Measurements from ENCODE around the gene MAB21L3.

Gene MAB21L3

GRCh38 chr1:116130356-116130755 is 19.2 kb downstream of the MAB21L3 start:
- Histone ChIP-seq H2AK5ac (ENCODE audit: low read length, severe bottlenecking) (no peak overlapping the region), H3K27ac (ENCODE audit: low read length, poor library complexity, severe bottlenecking) (no peak overlapping the region), H3K14ac (ENCODE audit: low read length in 2 of 2) (no peak overlapping the region), H3K23ac (ENCODE audit: low read length in 2 of 2) (no peak overlapping the region), H3K79me1 (replicated peaks; ENCODE audit: low read length, poor library complexity, severe bottlenecking) (no peaks in the 10 kb centered on the region), H2BK12ac (ENCODE audit: low read length in 2 of 2) (no peak overlapping the region), H3K36me3 (ENCODE audit: control insufficient read depth in 1 of 2, insufficient read depth in 2 of 2, low read depth in 1 of 2, low read length in 2 of 2) (no peaks in the 10 kb centered on the region), H3K27me3 (ENCODE audit: control insufficient read depth in 1 of 2, insufficient read depth in 1 of 2, low read length in 2 of 2) (peaks cover 0 to 26% of the 10 kb centered on the region in 2 experiments), H3K9ac (ENCODE audit: low read length) (no peak overlapping the region), H3K9me3 (ENCODE audit: control insufficient read depth, low read length) (no peaks in the 10 kb centered on the region), H2BK120ac (ENCODE audit: low read depth, low read length) (no peak overlapping the region), H3K4me1 (ENCODE audit: control insufficient read depth, insufficient read depth, low read depth, low read length) (peaks cover 9% of the 10 kb centered on the region), H2BK15ac (ENCODE audit: low read depth, poor library complexity, severe bottlenecking) (no peak overlapping the region), H4K8ac (ENCODE audit: low read length) (no peak overlapping the region), H3K4me2 (ENCODE audit: low read length, poor library complexity, severe bottlenecking) (no peak overlapping the region), H2AFZ (ENCODE audit: low read depth, low read length) (no peak overlapping the region), H4K91ac (ENCODE audit: low read length) (no peak overlapping the region), H2BK5ac (ENCODE audit: low read depth, low read length, poor library complexity, severe bottlenecking) (no peak overlapping the region), H3K4me3 (ENCODE audit: insufficient read depth in 1 of 2, low read depth in 1 of 2, low read length in 2 of 2) (no peak overlapping the region), H3K4ac (ENCODE audit: low read depth in 1 of 2, low read length in 2 of 2) (no peak overlapping the region), H3K18ac (ENCODE audit: low read depth in 1 of 2, low read length in 2 of 2) (no peak overlapping the region)
- DNase-seq = no peak

GRCh38 chr1:116131170-116131569 is 20.0 kb downstream of the MAB21L3 start:
- H3K36me3 ChIP-seq (ENCODE audit: control insufficient read depth in 1 of 2, insufficient read depth in 2 of 2, low read depth in 1 of 2, low read length in 2 of 2) = no peaks in the 10 kb centered on the region
- no peak overlapping the region for H2AK5ac ChIP-seq (ENCODE audit: low read length, severe bottlenecking)
- no peak overlapping the region for H2AFZ ChIP-seq (ENCODE audit: low read depth, low read length)
- no peak overlapping the region for H3K9ac ChIP-seq (ENCODE audit: low read length)
- WGBS = 89% methylated on average over 4 of the region's 4 CpGs
- peaks cover 9% of the 10 kb centered on the region for H3K4me1 ChIP-seq (ENCODE audit: control insufficient read depth, insufficient read depth, low read depth, low read length)
- H3K27ac ChIP-seq (ENCODE audit: low read length, poor library complexity, severe bottlenecking) = no peak overlapping the region
- H3K18ac ChIP-seq (ENCODE audit: low read depth in 1 of 2, low read length in 2 of 2) = no peak overlapping the region
- H3K4me3 ChIP-seq (ENCODE audit: insufficient read depth in 1 of 2, low read depth in 1 of 2, low read length in 2 of 2) = no peak overlapping the region
- no peak overlapping the region for H2BK15ac ChIP-seq (ENCODE audit: low read depth, poor library complexity, severe bottlenecking)
- H3K79me1 ChIP-seq (replicated peaks; ENCODE audit: low read length, poor library complexity, severe bottlenecking) = no peaks in the 10 kb centered on the region
- peaks cover 0 to 26% of the 10 kb centered on the region in 2 experiments for H3K27me3 ChIP-seq (ENCODE audit: control insufficient read depth in 1 of 2, insufficient read depth in 1 of 2, low read length in 2 of 2)
- H4K8ac ChIP-seq (ENCODE audit: low read length) = no peak overlapping the region
- H3K23ac ChIP-seq (ENCODE audit: low read length in 2 of 2) = no peak overlapping the region
- no peak overlapping the region for H4K91ac ChIP-seq (ENCODE audit: low read length)
- DNase-seq = no peak
- no peak overlapping the region for H2BK12ac ChIP-seq (ENCODE audit: low read length in 2 of 2)
- H3K4me2 ChIP-seq (ENCODE audit: low read length, poor library complexity, severe bottlenecking) = no peak overlapping the region
- no peak overlapping the region for H2BK5ac ChIP-seq (ENCODE audit: low read depth, low read length, poor library complexity, severe bottlenecking)
- no peak overlapping the region for H3K4ac ChIP-seq (ENCODE audit: low read depth in 1 of 2, low read length in 2 of 2)
- H3K9me3 ChIP-seq (ENCODE audit: control insufficient read depth, low read length) = no peaks in the 10 kb centered on the region
- no peak overlapping the region for H2BK120ac ChIP-seq (ENCODE audit: low read depth, low read length)
- H3K14ac ChIP-seq (ENCODE audit: low read length in 2 of 2) = no peak overlapping the region

- Histone ChIP-seq H3K27ac (ENCODE audit: low read length, poor library complexity, severe bottlenecking) (no peak overlapping the region), H3K18ac (ENCODE audit: low read depth in 1 of 2, low read length in 2 of 2) (no peak overlapping the region), H3K36me3 (ENCODE audit: control insufficient read depth in 1 of 2, insufficient read depth in 2 of 2, low read depth in 1 of 2, low read length in 2 of 2) (no peaks in the 10 kb centered on the region), H2BK120ac (ENCODE audit: low read depth, low read length) (no peak overlapping the region), H3K4me2 (ENCODE audit: low read length, poor library complexity, severe bottlenecking) (no peak overlapping the region), H3K14ac (ENCODE audit: low read length in 2 of 2) (no peak overlapping the region), H3K4ac (ENCODE audit: low read depth in 1 of 2, low read length in 2 of 2) (no peak overlapping the region), H4K8ac (ENCODE audit: low read length) (no peak overlapping the region), H3K79me1 (replicated peaks; ENCODE audit: low read length, poor library complexity, severe bottlenecking) (no peaks in the 10 kb centered on the region), H2BK12ac (ENCODE audit: low read length in 2 of 2) (no peak overlapping the region), H2AFZ (ENCODE audit: low read depth, low read length) (no peak overlapping the region), H3K23ac (ENCODE audit: low read length in 2 of 2) (no peak overlapping the region), H3K9ac (ENCODE audit: low read length) (no peak overlapping the region), H3K9me3 (ENCODE audit: control insufficient read depth, low read length) (no peaks in the 10 kb centered on the region), H4K91ac (ENCODE audit: low read length) (no peak overlapping the region), H3K4me1 (ENCODE audit: control insufficient read depth, insufficient read depth, low read depth, low read length) (peaks cover 9% of the 10 kb centered on the region), H2BK15ac (ENCODE audit: low read depth, poor library complexity, severe bottlenecking) (no peak overlapping the region), H3K4me3 (ENCODE audit: insufficient read depth in 1 of 2, low read depth in 1 of 2, low read length in 2 of 2) (no peak overlapping the region), H3K27me3 (ENCODE audit: control insufficient read depth in 1 of 2, insufficient read depth in 1 of 2, low read length in 2 of 2) (peaks cover 0 to 26% of the 10 kb centered on the region in 2 experiments), H2BK5ac (ENCODE audit: low read depth, low read length, poor library complexity, severe bottlenecking) (no peak overlapping the region), H2AK5ac (ENCODE audit: low read length, severe bottlenecking) (no peak overlapping the region)
- WGBS = 82% methylated on average over 9 of the region's 9 CpGs
- DNase-seq = no peak
These were observed 20.8 kb downstream of the MAB21L3 start for GRCh38 chr1:116131866-116132605.

- Histone ChIP-seq H3K27ac (ENCODE audit: low read length, poor library complexity, severe bottlenecking) (no peak overlapping the region), H2BK5ac (ENCODE audit: low read depth, low read length, poor library complexity, severe bottlenecking) (no peak overlapping the region), H2AFZ (ENCODE audit: low read depth, low read length) (no peak overlapping the region), H2BK120ac (ENCODE audit: low read depth, low read length) (no peak overlapping the region), H3K4me1 (ENCODE audit: control insufficient read depth, insufficient read depth, low read depth, low read length) (peaks cover 4% of the 10 kb centered on the region), H4K8ac (ENCODE audit: low read length) (no peak overlapping the region), H3K18ac (ENCODE audit: low read depth in 1 of 2, low read length in 2 of 2) (no peak overlapping the region), H3K23ac (ENCODE audit: low read length in 2 of 2) (no peak overlapping the region), H3K14ac (ENCODE audit: low read length in 2 of 2) (no peak overlapping the region), H3K27me3 (ENCODE audit: control insufficient read depth in 1 of 2, insufficient read depth in 1 of 2, low read length in 2 of 2) (peaks cover 0 to 15% of the 10 kb centered on the region in 2 experiments), H3K4me3 (ENCODE audit: insufficient read depth in 1 of 2, low read depth in 1 of 2, low read length in 2 of 2) (no peak overlapping the region), H3K36me3 (ENCODE audit: control insufficient read depth in 1 of 2, insufficient read depth in 2 of 2, low read depth in 1 of 2, low read length in 2 of 2) (no peaks in the 10 kb centered on the region), H2AK5ac (ENCODE audit: low read length, severe bottlenecking) (no peak overlapping the region), H3K9ac (ENCODE audit: low read length) (no peak overlapping the region), H4K91ac (ENCODE audit: low read length) (no peak overlapping the region), H3K79me1 (replicated peaks; ENCODE audit: low read length, poor library complexity, severe bottlenecking) (no peaks in the 10 kb centered on the region), H2BK12ac (ENCODE audit: low read length in 2 of 2) (no peak overlapping the region), H3K4me2 (ENCODE audit: low read length, poor library complexity, severe bottlenecking) (no peak overlapping the region), H3K9me3 (ENCODE audit: control insufficient read depth, low read length) (no peaks in the 10 kb centered on the region), H3K4ac (ENCODE audit: low read depth in 1 of 2, low read length in 2 of 2) (no peak overlapping the region), H2BK15ac (ENCODE audit: low read depth, poor library complexity, severe bottlenecking) (no peak overlapping the region)
- DNase-seq = no peak
- WGBS = 84% methylated on average over 8 of the region's 8 CpGs
These were observed 22.7 kb downstream of the MAB21L3 start for GRCh38 chr1:116133696-116134475.
